Subcutaneous adipose tissue (tissue), 4 donors: ENCODE data around the gene VTI1A. TPM values are rescaled to one million over a fixed set of nuclear protein-coding genes. Genes with fewer than 3 reads are reported as not detected.

ENCODE experiments used
- total RNA-seq, 4 donors: library from RNA; depleted of rRNA; stranded (reverse); fragments of >200 nt; gene quantifications; one replicate each; pipeline ENCODE4 v1.1.0, GENCODE V29; 2016
- TF ChIP-seq, protein P1 (sequence below): fragments of 450-650 bp; IDR thresholded peaks from one replicate; pipeline ENCODE4 v1.5.1; 2016; ENCODE audit warnings: low read depth, mild to moderate bottlenecking, control low read depth, antibody characterized with exemption, moderate library complexity

Gene VTI1A
- total RNA-seq, 4 donors from 2014 or later = 48.4 to 70.3 (median 61.9) TPM

GRCh38 chr10:112580267-112580666 is 133.3 kb downstream of the VTI1A start:
- TF ChIP-seq, protein P1, sequence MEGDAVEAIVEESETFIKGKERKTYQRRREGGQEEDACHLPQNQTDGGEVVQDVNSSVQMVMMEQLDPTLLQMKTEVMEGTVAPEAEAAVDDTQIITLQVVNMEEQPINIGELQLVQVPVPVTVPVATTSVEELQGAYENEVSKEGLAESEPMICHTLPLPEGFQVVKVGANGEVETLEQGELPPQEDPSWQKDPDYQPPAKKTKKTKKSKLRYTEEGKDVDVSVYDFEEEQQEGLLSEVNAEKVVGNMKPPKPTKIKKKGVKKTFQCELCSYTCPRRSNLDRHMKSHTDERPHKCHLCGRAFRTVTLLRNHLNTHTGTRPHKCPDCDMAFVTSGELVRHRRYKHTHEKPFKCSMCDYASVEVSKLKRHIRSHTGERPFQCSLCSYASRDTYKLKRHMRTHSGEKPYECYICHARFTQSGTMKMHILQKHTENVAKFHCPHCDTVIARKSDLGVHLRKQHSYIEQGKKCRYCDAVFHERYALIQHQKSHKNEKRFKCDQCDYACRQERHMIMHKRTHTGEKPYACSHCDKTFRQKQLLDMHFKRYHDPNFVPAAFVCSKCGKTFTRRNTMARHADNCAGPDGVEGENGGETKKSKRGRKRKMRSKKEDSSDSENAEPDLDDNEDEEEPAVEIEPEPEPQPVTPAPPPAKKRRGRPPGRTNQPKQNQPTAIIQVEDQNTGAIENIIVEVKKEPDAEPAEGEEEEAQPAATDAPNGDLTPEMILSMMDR = no peak

DNA sequence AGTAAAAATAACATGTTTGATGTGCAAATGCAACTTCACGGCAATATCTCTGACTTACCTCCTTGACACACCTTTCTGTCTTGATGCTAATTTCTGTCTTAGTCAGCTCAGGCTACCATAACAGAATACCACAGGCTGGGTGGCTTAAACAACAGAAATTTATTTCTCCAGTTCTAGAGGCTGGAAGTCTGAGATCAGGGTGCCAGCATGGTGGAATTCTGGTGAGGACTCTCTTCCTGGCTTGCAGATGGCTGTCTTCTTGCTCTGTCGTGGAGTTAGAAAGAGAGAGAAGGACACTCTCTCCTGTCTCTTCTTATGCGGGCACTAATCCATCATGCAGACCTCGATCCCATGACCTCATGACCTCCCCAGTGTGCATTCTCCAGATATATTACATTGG is 134.9 kb downstream of the VTI1A start:
- TF ChIP-seq, protein P1 = no peak

DNA sequence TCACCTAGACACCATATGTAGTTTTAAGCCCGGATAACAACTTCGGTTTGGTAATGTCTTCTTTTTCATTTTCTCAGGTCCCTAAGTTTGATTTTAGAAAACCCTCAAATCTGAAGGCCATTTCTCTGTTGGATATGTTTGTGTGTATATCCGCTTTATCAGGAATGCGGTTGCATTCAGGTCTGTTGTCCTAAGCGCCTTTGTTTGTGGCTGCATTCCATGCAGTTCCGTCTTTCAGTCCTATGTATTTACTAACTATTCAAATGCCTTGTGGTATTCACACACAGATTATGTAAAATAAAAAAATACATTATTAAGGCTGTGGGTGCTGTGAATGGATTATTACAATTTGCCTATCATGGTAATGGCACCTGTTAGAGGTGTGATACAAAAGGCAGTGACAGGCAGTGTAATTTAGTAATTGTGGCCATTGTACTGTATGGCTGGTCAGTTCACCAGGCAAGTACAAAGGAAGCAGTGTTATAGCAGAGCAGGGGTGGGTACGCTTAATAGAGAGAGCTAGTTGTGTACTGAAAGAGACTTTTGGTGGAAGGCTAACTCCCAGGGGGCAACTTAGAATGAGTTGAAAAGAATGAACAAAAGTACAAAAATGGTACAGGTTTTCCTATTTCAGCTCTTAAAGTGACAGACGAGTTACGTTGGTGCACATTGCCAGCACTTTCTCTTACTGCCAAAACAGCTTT is 136.4 kb downstream of the VTI1A start:
- TF ChIP-seq, protein P1 = no peak

- TF ChIP-seq, protein P1 = no peak
Observed at GRCh38 chr10:112584276-112584675, 137.3 kb downstream of the VTI1A start.

- TF ChIP-seq, protein P1 = no peak
Observed at GRCh38 chr10:112585126-112585525, 138.1 kb downstream of the VTI1A start.

- TF ChIP-seq, protein P1 = no peak
Observed at GRCh38 chr10:112585960-112586359, 138.9 kb downstream of the VTI1A start.

DNA sequence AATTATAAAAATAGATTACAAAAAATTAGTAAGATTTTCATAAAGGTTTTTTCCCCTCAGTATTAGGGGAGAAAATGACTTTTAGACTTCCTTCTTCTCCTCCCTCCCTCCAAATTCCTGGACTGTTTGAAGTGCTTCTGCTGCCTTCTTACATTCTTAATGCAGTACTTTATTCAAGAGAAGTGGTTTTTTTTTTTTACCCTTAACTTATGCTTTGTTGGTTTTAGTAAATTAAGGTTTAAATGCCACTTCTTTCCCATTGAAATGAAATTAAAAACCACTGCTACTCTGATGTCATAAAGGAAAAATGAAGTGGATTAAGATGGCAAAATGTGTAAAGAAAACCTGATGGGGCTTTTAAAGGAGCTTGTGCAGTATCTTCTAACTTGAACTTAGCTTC is 140.7 kb downstream of the VTI1A start:
- TF ChIP-seq, protein P1 = no peak
